Lower leg skin (tissue), 3 donors: Measurements from ENCODE around the gene SMAD5.

Source experiments
- CTCF ChIP-seq, 3 donors: fragments of 450-650 bp; IDR thresholded peaks; one replicate each; pipeline ENCODE4 v1.5.1; 2016; ENCODE audit warnings: antibody characterized with exemption in 3 of 3, mild to moderate bottlenecking in 3 of 3, moderate library complexity in 2 of 3
- POLR2A ChIP-seq, 2 donors: fragments of 450-650 bp; IDR thresholded peaks; one replicate each; pipeline ENCODE4 v1.6.1; 2016 to 2017; ENCODE audit warnings: antibody characterized with exemption in 2 of 2, mild to moderate bottlenecking in 1 of 2, moderate library complexity in 1 of 2

DNA sequence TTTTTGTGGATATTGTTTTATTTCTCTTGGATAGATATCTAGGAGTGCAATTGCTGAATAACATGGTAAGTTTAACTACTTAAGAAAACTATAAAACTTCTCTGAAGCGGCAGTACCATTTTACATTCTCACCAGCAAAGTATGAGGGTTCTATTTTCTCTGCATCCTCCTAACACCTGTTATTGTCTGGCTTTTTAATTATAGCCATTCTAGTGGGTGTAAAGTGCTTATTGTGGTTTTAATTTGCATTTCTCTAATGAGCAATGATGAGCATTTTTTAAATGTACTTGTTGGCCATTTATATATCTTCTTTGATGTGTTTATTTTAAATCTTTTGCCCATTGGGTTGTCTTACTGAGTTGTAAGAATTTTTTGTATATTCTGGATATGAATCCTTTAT is 31.6 kb downstream of the SMAD5 start:
- TF ChIP-seq POLR2A (IDR thresholded peaks at IDR 0.05): no peak
- no peak for TF ChIP-seq CTCF (IDR thresholded peaks at IDR 0.05)
